Measurements from ENCODE around the gene BABAM2.

DNA sequence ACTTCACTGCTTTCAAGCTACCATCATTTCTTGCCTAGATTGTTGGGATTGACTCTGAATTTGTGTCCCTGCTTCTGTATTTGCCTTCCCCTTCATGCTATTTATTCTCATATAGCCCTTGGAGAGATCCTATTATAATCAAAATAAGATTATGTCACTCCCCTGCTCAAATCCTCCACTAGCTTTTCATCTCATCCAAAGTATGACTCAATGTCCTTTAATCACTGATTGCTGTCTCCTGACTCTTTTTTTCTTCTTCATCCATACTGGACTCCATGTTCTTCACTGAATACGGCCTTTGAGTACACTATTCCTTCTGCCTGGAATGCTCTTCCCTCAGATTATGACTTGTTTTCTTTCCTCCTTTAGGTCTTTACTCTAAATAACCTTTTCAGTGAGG is 5.3 kb upstream of the BABAM2 start:
- TF ChIP-seq POLR2A (IDR thresholded peaks at IDR 0.05): no peak
- TF ChIP-seq, protein P1, sequence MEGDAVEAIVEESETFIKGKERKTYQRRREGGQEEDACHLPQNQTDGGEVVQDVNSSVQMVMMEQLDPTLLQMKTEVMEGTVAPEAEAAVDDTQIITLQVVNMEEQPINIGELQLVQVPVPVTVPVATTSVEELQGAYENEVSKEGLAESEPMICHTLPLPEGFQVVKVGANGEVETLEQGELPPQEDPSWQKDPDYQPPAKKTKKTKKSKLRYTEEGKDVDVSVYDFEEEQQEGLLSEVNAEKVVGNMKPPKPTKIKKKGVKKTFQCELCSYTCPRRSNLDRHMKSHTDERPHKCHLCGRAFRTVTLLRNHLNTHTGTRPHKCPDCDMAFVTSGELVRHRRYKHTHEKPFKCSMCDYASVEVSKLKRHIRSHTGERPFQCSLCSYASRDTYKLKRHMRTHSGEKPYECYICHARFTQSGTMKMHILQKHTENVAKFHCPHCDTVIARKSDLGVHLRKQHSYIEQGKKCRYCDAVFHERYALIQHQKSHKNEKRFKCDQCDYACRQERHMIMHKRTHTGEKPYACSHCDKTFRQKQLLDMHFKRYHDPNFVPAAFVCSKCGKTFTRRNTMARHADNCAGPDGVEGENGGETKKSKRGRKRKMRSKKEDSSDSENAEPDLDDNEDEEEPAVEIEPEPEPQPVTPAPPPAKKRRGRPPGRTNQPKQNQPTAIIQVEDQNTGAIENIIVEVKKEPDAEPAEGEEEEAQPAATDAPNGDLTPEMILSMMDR (IDR thresholded peaks at IDR 0.05): no peak

All from right lobe of liver (tissue), 4 donors.